Parathyroid adenoma (tissue), 2 donors: ENCODE data around the gene KCNK18.

Experiments
- H2AFZ ChIP-seq: fragments of 300-600 bp; sonication (generic); one replicate; pipeline ENCODE4 v1.7.0; 2017; ENCODE audit warnings: antibody characterized with exemption, mild to moderate bottlenecking
- H3K27ac ChIP-seq: fragments of 300-600 bp; sonication (generic); one replicate; pipeline ENCODE4 v1.7.0; 2017
- H3K27me3 ChIP-seq: fragments of 300-600 bp; sonication (generic); one replicate; pipeline ENCODE4 v1.7.0; 2017; ENCODE audit warnings: low read length; ENCODE audit not compliant: control insufficient read depth, insufficient read depth
- H3K36me3 ChIP-seq: fragments of 300-600 bp; sonication (generic); one replicate; pipeline ENCODE4 v1.7.0; 2017; ENCODE audit warnings: low read length; ENCODE audit not compliant: control insufficient read depth, insufficient read depth
- H3K4me1 ChIP-seq: fragments of 300-600 bp; sonication (generic); one replicate; pipeline ENCODE4 v1.7.0; 2017; ENCODE audit warnings: control low read depth
- H3K4me2 ChIP-seq: fragments of 300-600 bp; sonication (generic); one replicate; pipeline ENCODE4 v1.7.0; 2017; ENCODE audit warnings: low read length
- H3K4me3 ChIP-seq: fragments of 300-600 bp; sonication (generic); one replicate; pipeline ENCODE4 v1.7.0; 2017; ENCODE audit warnings: low read depth, low read length
- H3K79me2 ChIP-seq: fragments of 300-600 bp; sonication (generic); one replicate; pipeline ENCODE4 v1.7.0; 2017; ENCODE audit warnings: control low read depth
- H3K9ac ChIP-seq: fragments of 300-600 bp; sonication (generic); one replicate; pipeline ENCODE4 v1.7.0; 2017; ENCODE audit warnings: mild to moderate bottlenecking
- H3K9me3 ChIP-seq: fragments of 300-600 bp; sonication (generic); one replicate; pipeline ENCODE4 v1.7.0; 2017; ENCODE audit warnings: low read length; ENCODE audit not compliant: control insufficient read depth
- TF ChIP-seq, protein P1 (sequence below): fragments of 300-600 bp; sonication (generic); IDR thresholded peaks from one replicate; pipeline ENCODE4 v1.7.0; 2017; ENCODE audit warnings: antibody characterized with exemption, mild to moderate bottlenecking
- donor health status: primary hyperparathyroidism.

KCNK18 gene

DNA sequence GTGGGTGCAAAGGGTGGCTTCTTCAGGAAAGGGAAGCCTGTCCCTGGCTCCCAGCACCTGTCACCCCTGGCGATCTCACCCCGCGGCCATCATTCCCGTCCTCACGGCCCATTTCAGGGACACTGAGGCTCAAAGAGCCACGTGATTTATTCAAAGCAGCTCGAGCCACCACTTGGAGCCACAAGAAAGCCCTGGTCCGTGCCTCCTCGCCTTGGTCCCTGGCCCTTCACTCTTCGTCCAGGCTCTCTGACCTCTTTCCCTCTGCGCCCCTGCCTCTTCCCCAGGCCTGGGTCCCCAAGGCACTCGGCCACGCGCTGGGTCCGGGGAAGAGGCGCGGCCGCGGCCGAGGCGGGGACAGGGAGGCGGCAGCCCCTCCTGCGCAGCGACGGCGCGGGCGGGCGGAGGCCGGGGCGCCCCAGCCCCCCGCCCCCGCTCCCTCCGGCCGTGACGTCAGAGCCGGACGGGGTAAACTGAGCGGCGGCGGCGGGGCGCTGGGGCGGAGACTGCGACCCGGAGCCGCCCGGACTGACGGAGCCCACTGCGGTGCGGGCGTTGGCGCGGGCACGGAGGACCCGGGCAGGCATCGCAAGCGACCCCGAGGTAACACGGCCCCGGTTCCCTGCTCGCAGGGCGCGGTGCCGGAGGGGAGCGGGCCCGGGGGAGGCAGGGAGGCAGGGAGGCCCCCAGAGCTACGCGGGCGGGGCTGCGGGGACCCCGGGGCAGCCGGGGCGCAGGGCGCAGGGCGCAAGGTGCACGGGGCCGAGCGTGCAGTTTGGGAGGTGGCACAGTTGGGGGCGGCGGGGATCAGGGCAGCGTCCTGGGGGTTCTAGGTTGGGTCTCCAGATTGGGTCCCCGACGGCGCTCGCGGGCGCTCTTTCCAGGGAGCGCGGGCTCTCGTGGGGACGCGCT, 43.6 kb downstream of the KCNK18 start, which contains the start of gene SLC18A2:
Gene SLC18A2, plus strand, starts transcription at position 494 of the 909 bp plus-strand sequence. CDS start 580 bp downstream, outside the sequence.
- TF ChIP-seq, protein P1, sequence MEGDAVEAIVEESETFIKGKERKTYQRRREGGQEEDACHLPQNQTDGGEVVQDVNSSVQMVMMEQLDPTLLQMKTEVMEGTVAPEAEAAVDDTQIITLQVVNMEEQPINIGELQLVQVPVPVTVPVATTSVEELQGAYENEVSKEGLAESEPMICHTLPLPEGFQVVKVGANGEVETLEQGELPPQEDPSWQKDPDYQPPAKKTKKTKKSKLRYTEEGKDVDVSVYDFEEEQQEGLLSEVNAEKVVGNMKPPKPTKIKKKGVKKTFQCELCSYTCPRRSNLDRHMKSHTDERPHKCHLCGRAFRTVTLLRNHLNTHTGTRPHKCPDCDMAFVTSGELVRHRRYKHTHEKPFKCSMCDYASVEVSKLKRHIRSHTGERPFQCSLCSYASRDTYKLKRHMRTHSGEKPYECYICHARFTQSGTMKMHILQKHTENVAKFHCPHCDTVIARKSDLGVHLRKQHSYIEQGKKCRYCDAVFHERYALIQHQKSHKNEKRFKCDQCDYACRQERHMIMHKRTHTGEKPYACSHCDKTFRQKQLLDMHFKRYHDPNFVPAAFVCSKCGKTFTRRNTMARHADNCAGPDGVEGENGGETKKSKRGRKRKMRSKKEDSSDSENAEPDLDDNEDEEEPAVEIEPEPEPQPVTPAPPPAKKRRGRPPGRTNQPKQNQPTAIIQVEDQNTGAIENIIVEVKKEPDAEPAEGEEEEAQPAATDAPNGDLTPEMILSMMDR = no peak
- Histone ChIP-seq H3K4me3 (no peak within 1 kb of the TSS), H3K4me2 (peak within 1 kb of the TSS; percentile 38), H3K79me2 (no peaks in the 10 kb centered on the region), H3K36me3 (no peaks in the 10 kb centered on the region), H3K9ac (no peak within 1 kb of the TSS), H3K27ac (no peak within 1 kb of the TSS), H3K27me3 (no peaks in the 10 kb centered on the region), H2AFZ (peak within 1 kb of the TSS; percentile 33), H3K9me3 (no peaks in the 10 kb centered on the region), H3K4me1 (no peaks in the 10 kb centered on the region)

DNA sequence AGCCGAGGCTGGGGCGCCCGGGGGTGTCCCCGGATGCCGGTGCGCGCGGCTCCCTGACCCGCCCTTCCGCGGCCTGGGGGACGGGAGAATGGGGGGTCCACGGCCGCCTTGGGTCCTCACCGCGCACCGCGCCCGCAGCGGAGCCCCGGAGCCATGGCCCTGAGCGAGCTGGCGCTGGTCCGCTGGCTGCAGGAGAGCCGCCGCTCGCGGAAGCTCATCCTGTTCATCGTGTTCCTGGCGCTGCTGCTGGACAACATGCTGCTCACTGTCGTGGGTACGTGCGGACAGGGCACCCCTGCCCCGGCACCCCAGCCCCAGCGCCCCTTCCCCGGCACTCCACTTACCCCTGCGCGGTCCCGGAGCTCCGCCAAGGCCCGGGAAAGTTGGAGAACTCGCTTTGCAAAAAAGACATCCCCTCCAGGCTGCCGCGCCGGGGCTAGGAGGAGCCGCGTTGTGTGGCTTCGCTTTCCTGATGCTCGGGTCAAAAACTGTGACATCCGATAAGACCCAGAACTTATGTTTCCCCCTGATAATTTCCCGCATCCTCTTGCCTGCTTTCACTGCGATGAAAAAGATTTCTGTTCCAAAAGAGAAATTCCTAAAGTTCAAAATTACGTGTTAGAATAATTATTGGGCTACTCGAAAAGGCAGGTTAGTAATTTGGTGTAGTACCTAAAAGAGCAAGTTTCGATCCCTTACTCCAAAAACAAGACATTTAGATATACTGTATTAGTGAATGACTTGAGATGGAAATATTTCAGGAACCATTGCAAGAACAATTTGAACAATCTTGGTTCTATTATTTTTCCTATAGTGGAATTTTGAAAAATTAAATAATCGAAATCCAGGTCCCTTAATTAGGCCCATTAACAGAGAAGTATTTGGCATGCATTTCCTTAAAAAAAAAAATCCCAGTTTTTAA, 44.5 kb downstream of the KCNK18 start:
- no peak overlapping the region for H3K9ac ChIP-seq
- TF ChIP-seq, protein P1 = no peak
- peak overlapping the region; percentile 33 for H2AFZ ChIP-seq
- no peaks in the 10 kb centered on the region for H3K9me3 ChIP-seq
- H3K36me3 ChIP-seq = no peaks in the 10 kb centered on the region
- no peak overlapping the region for H3K27ac ChIP-seq
- H3K79me2 ChIP-seq = no peaks in the 10 kb centered on the region
- no peaks in the 10 kb centered on the region for H3K4me1 ChIP-seq
- peak overlapping the region; percentile 38 for H3K4me2 ChIP-seq
- no peaks in the 10 kb centered on the region for H3K27me3 ChIP-seq
- no peak overlapping the region for H3K4me3 ChIP-seq

DNA sequence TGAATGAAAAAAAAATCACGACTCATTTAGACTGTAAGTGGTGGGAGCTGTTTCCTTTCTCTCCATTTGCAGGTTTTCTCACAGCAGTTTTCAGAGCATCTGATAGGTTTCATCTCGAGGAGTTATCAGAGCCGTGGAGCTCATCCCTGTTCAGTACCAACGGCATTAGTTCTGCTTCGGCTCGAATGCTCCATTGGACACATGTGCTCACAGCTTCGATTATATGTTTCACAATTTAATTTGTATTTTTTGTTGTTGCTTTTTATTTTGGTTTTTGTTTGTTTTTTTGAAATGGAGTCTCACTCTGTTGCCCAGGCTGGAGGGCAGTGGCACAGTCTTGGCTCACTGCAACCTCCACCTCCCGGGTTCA, 45.2 kb downstream of the KCNK18 start:
- TF ChIP-seq, protein P1 = no peak

DNA sequence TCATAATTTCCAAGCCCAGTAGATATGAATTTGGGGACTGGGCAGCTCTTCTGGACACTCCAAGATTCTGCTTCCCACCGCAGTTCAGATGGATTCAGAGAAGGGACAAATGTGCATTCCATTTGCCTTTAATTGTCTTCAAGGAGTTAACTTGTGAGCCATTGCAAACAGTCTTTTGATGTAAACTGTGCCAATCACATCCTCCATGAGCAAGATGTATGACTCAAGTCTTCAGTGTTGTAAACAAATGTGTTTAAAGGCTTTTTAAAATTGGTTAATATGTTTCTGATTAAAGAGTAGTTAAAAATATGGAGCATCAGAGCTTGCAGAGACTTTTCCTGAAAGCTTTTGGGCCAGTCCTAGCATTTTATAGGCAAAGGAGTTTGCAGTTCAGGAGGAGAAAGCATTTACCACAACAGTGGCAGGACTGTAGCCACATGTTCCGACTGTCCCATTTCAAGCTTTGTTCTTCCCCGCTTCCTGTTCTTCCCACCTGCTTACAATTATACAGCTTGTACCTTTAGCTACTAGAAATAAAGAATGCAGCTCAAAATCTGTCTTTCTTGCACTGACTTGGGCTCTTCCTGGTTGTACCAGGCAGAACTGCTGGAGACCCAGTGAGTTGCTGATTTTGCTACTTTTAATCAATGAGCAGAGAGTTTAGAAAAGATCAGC, 49.8 kb downstream of the KCNK18 start:
- H3K9ac ChIP-seq = no peak overlapping the region
- no peaks in the 10 kb centered on the region for H3K79me2 ChIP-seq
- H3K27ac ChIP-seq = no peak overlapping the region
- no peak overlapping the region for H2AFZ ChIP-seq
- H3K4me3 ChIP-seq = no peak overlapping the region
- TF ChIP-seq, protein P1 = no peak
- H3K4me1 ChIP-seq = no peaks in the 10 kb centered on the region
- no peaks in the 10 kb centered on the region for H3K36me3 ChIP-seq
- H3K4me2 ChIP-seq = no peak overlapping the region
- H3K9me3 ChIP-seq = no peaks in the 10 kb centered on the region
- H3K27me3 ChIP-seq = no peaks in the 10 kb centered on the region

More for the DNA sequence above, 45.2 kb downstream of the KCNK18 start:
- H3K9me3 ChIP-seq = no peaks in the 10 kb centered on the region
- no peak overlapping the region for H3K9ac ChIP-seq
- H3K27ac ChIP-seq = no peak overlapping the region
- H3K4me3 ChIP-seq = no peak overlapping the region
- H2AFZ ChIP-seq = no peak overlapping the region
- no peaks in the 10 kb centered on the region for H3K36me3 ChIP-seq
- no peaks in the 10 kb centered on the region for H3K79me2 ChIP-seq
- H3K4me2 ChIP-seq = no peak overlapping the region
- no peaks in the 10 kb centered on the region for H3K4me1 ChIP-seq
- H3K27me3 ChIP-seq = no peaks in the 10 kb centered on the region
